Stomach (tissue), 9 donors: ENCODE data around the gene PRSS27. TPM values are rescaled to one million over a fixed set of nuclear protein-coding genes. Genes with fewer than 3 reads are reported as not detected.

ENCODE experiments used
- DNase-seq, 2 donors: peaks; one replicate each; pipeline versions ENCODE4 v3.0.0 to v3.0.0-alpha.2; 2013 to 2019
- H3K27ac ChIP-seq, 5 donors: fragments of 200-600 bp in 4 of 5; sonication (generic) in 4 of 5; one replicate each; pipeline ENCODE4 v1.5.1; 2013 to 2019; ENCODE audit warnings: mild to moderate bottlenecking in 1 of 5, moderate library complexity in 1 of 5
- H3K27me3 ChIP-seq, 3 donors: fragments of 200-600 bp; sonication (generic); one replicate each; pipeline ENCODE4 v1.5.1; 2017 to 2019; ENCODE audit warnings: mixed run types in 1 of 3
- H3K36me3 ChIP-seq, 4 donors: fragments of 200-600 bp; sonication (generic); 1 replicate in 3 of 4; 2 replicates in 1 of 4; pipeline ENCODE4 v1.5.1; 2016 to 2019
- H3K4me1 ChIP-seq, 4 donors: fragments of 200-600 bp; sonication (generic); one replicate each; pipeline ENCODE4 v1.5.1; 2016 to 2019
- H3K4me3 ChIP-seq, 4 donors: fragments of 200-600 bp; sonication (generic) in 3 of 4; one replicate each; pipeline ENCODE4 v1.5.1; 2016 to 2019; ENCODE audit warnings: mild to moderate bottlenecking in 1 of 4
- H3K9me3 ChIP-seq, 4 donors: fragments of 200-600 bp; sonication (generic); one replicate each; pipeline ENCODE4 v1.5.1; 2016 to 2019
- CTCF ChIP-seq, 7 experiments: fragments of 450-650 bp in 4 of 7; fragments of 200-600 bp in 3 of 7; sonication (generic) in 3 of 7; IDR thresholded peaks; one replicate each; pipeline ENCODE4 v1.5.1; 2016 to 2019; ENCODE audit warnings: antibody characterized with exemption in 7 of 7, control low read depth in 2 of 7, mild to moderate bottlenecking in 1 of 7
- EP300 ChIP-seq: sonication (generic); formaldehyde crosslinking; IDR thresholded peaks from one replicate; pipeline ENCODE4 v1.6.1; 2017; ENCODE audit warnings: antibody characterized with exemption
- POLR2A ChIP-seq, 4 donors: fragments of 450-650 bp; IDR thresholded peaks; one replicate each; pipeline ENCODE4 v1.6.1; 2016; ENCODE audit warnings: antibody characterized with exemption in 4 of 4, control low read depth in 2 of 4, mild to moderate bottlenecking in 1 of 4, moderate library complexity in 1 of 4
- POLR2AphosphoS5 ChIP-seq, 3 donors: sonication (generic); formaldehyde crosslinking; IDR thresholded peaks; one replicate each; pipeline ENCODE4 v1.6.1; 2016; ENCODE audit warnings: antibody characterized with exemption in 3 of 3
- WGBS, 5 donors: extraction: QIAGEN DNeasy Blood & Tissue Kit in 3 of 5; methylation state at CpG; one replicate each; pipeline versions ENCODE4 v1.1.5 to v1.1.7; 2013 to 2018; 5-methylcytosine and 5-hydroxymethylcytosine counted together
- intact Hi-C: fragments of 100-400 bp; cut with DNase I; formaldehyde crosslinking; loops from one replicate; pipeline ENCODE4 v1.15.1; 2023; ENCODE audit warnings: low total_unique reads
- polyA plus RNA-seq, 3 donors: library from polyadenylated mRNA; stranded (reverse); fragments of 200-250 nt; gene quantifications; one replicate each; pipeline ENCODE4 v1.2.3, GENCODE V29; 2013
- total RNA-seq, 5 donors: library from RNA; depleted of rRNA; stranded (reverse); fragments of >200 nt; gene quantifications; one replicate each; pipeline versions ENCODE4 v1.1.0 to v1.2.3, GENCODE V29; 2014 to 2016
- donor health status: healthy with polysubstance abuse.
- donor health status: Bipolar disorder and iron deficiency.
- donor health status: healthy.

PRSS27 gene
- total and polyA plus RNA-seq, 8 donors: 0.50 to 74.4 (median 0.66) TPM; not detected in 4

GRCh38 chr16:2720719-2721633 lies 952 bp upstream of the PRSS27 start:
- TF ChIP-seq EP300 (no peak), POLR2AphosphoS5 (IDR thresholded peaks at IDR 0.05) (peak in 2 of 3 donors; percentile 32 to 76), CTCF (IDR thresholded peaks at IDR 0.05) (peak in 3 of 7 experiments; percentile 76 to 95 (median 87))
- intact Hi-C loops: no loop called here
- H3K36me3 ChIP-seq: no peaks in the 10 kb centered on the region
- H3K4me3 ChIP-seq: peak overlapping the region; percentile 59 to 70 (median 68)
- no peaks in the 10 kb centered on the region for H3K9me3 ChIP-seq
- peak; percentile 84 to 95 for DNase-seq
- WGBS, 5 donors: 2 to 9% (median 2%) methylated on average over 30 to 97 of the region's 99 CpGs
- peak overlapping the region; percentile 66 to 92 (median 87) for H3K27ac ChIP-seq
- peaks cover 19 to 34% (median 29%) of the 10 kb centered on the region in 4 donors for H3K4me1 ChIP-seq
- H3K27me3 ChIP-seq: peaks cover 0 to 22% (median 8%) of the 10 kb centered on the region in 3 donors

GRCh38 chr16:2719328-2720063 lies 528 bp downstream of the PRSS27 start:
- Histone ChIP-seq H3K9me3 (no peaks in the 10 kb centered on the region), H3K4me1 (peaks cover 26 to 43% (median 38%) of the 10 kb centered on the region in 4 donors), H3K27ac (peak overlapping the region in 3 of 5 donors; percentile 41 to 87 (median 85)), H3K27me3 (peaks cover 0 to 19% (median 10%) of the 10 kb centered on the region in 3 donors), H3K4me3 (no peak overlapping the region), H3K36me3 (no peaks in the 10 kb centered on the region)
- peak; percentile 55 to 68 for DNase-seq
- WGBS, 5 donors: 40 to 66% (median 51%) methylated on average over 6 to 16 of the region's 16 CpGs
- intact Hi-C loops: no loop called here
- peak in 1 of 3 donors; percentile 33 for TF ChIP-seq POLR2AphosphoS5 (IDR thresholded peaks at IDR 0.05)
- TF ChIP-seq POLR2A (IDR thresholded peaks at IDR 0.05): no peak
- no peak for TF ChIP-seq CTCF (IDR thresholded peaks at IDR 0.05)

- no peak overlapping the region for H3K27ac ChIP-seq
- no peaks in the 10 kb centered on the region for H3K36me3 ChIP-seq
- peaks cover 26 to 43% (median 38%) of the 10 kb centered on the region in 4 donors for H3K4me1 ChIP-seq
- WGBS, 5 donors: 77 to 86% (median 80%) methylated on average over 21 of the region's 21 CpGs
- no peak for DNase-seq
- intact Hi-C loops: no loop called here
- H3K27me3 ChIP-seq: peaks cover 0 to 19% (median 9%) of the 10 kb centered on the region in 3 donors
- H3K9me3 ChIP-seq: no peaks in the 10 kb centered on the region
- no peak overlapping the region for H3K4me3 ChIP-seq
- TF ChIP-seq POLR2AphosphoS5 (IDR thresholded peaks at IDR 0.05) (no peak), EP300 (no peak), CTCF (IDR thresholded peaks at IDR 0.05) (no peak), POLR2A (IDR thresholded peaks at IDR 0.05) (no peak)
Observed at GRCh38 chr16:2717383-2718263, 2.4 kb downstream of the PRSS27 start.
